HEK293 (cell line): ENCODE measurements around the gene SLC2A8.

ENCODE experiments used
- CTCF ChIP-seq: fragments of 450-650 bp; formaldehyde crosslinking; IDR thresholded peaks from 2 replicates; pipeline ENCODE4 v1.5.1; 2016; ENCODE audit warnings: missing biosample characterization, missing genetic modification characterization
- KLF10 ChIP-seq: fragments of 450-650 bp; IDR thresholded peaks from 2 replicates; pipeline ENCODE4 v1.5.1; 2018; ENCODE audit warnings: missing biosample characterization, mild to moderate bottlenecking, missing genetic modification characterization
- MEIS1 ChIP-seq: sonication (generic); formaldehyde crosslinking; IDR thresholded peaks from 2 replicates; pipeline ENCODE4 v1.8.1; 2022; ENCODE audit warnings: missing genetic modification reagents, mild to moderate bottlenecking, borderline replicate concordance
- REST ChIP-seq: fragments of 450-650 bp; formaldehyde crosslinking; IDR thresholded peaks from 2 replicates; pipeline ENCODE4 v1.5.1; 2016; ENCODE audit warnings: missing biosample characterization, missing genetic modification characterization
- SETDB1 ChIP-seq: IDR thresholded peaks from one replicate; pipeline ENCODE4 v1.6.1; 2017; ENCODE audit warnings: mild to moderate bottlenecking, low read length, moderate library complexity, mixed read lengths; ENCODE audit not compliant: insufficient read length
- TRIM28 ChIP-seq: IDR thresholded peaks from 2 replicates; pipeline ENCODE4 v1.6.1; 2011; ENCODE audit warnings: low read length, control low read depth, borderline replicate concordance
- ZNF10 ChIP-seq: fragments of 450-650 bp; formaldehyde crosslinking; IDR thresholded peaks from 2 replicates; pipeline ENCODE4 v1.5.1; 2017; ENCODE audit warnings: missing biosample characterization, missing genetic modification characterization
- ZNF18 ChIP-seq: fragments of 450-650 bp; formaldehyde crosslinking; IDR thresholded peaks from 2 replicates; pipeline ENCODE4 v1.5.1; 2016; ENCODE audit warnings: missing biosample characterization, missing genetic modification characterization
- ZNF24 ChIP-seq: fragments of 450-650 bp; formaldehyde crosslinking; IDR thresholded peaks from 2 replicates; pipeline ENCODE4 v1.5.1; 2016; ENCODE audit warnings: missing biosample characterization, missing genetic modification characterization
- ZNF311 ChIP-seq: fragments of 450-650 bp; formaldehyde crosslinking; IDR thresholded peaks from 2 replicates; pipeline ENCODE4 v1.5.1; 2017; ENCODE audit warnings: missing biosample characterization, missing genetic modification characterization, borderline replicate concordance
- ZNF514 ChIP-seq: fragments of 450-650 bp; formaldehyde crosslinking; IDR thresholded peaks from 2 replicates; pipeline ENCODE4 v1.5.1; 2016; ENCODE audit warnings: missing biosample characterization, missing genetic modification characterization
- ZNF785 ChIP-seq: fragments of 450-650 bp; formaldehyde crosslinking; IDR thresholded peaks from 2 replicates; pipeline ENCODE4 v1.5.1; 2016; ENCODE audit warnings: missing biosample characterization, missing genetic modification characterization

GRCh38 chr9:127422787-127423186 is 25.8 kb downstream of the SLC2A8 start:
- TF ChIP-seq ZNF785 (tag by site-specific recombination) (no peak), CTCF (tag by site-specific recombination) (no peak), ZNF311 (tag by site-specific recombination) (no peak), SETDB1 (no peak), REST (tag by site-specific recombination) (no peak), ZNF18 (tag by site-specific recombination) (no peak), TRIM28 (no peak), ZNF24 (no peak), MEIS1 (no peak), ZNF10 (no peak), ZNF514 (tag by site-specific recombination) (no peak), KLF10 (no peak)
